ENCODE data around the gene STK26.

Gene STK26

GRCh38 chrX:132059973-132060540, 37.0 kb downstream of the STK26 start:
- H3K9me3 ChIP-seq (ENCODE audit: control insufficient read depth in 1 of 2, low read length in 2 of 2), result no peaks in the 10 kb centered on the region
- H3K27me3 ChIP-seq (ENCODE audit: control insufficient read depth in 1 of 2, insufficient read depth in 2 of 2, low read length in 2 of 2), result no peaks in the 10 kb centered on the region
- H3K4me1 ChIP-seq (ENCODE audit: control insufficient read depth in 1 of 2, insufficient read depth in 2 of 2, low read length in 2 of 2), result no peaks in the 10 kb centered on the region
- H3K36me3 ChIP-seq (ENCODE audit: control insufficient read depth in 1 of 2, insufficient read depth in 2 of 2, low read length in 2 of 2), result no peaks in the 10 kb centered on the region
- H3K9ac ChIP-seq (ENCODE audit: low read depth in 1 of 2, low read length in 2 of 2), result no peak overlapping the region
- no peak overlapping the region for H3K4me3 ChIP-seq (ENCODE audit: low read depth in 1 of 2, low read length in 2 of 2)
- H3K27ac ChIP-seq (ENCODE audit: low read depth, low read length), result no peak overlapping the region

- H3K27ac ChIP-seq (ENCODE audit: low read depth, low read length), result no peak overlapping the region
- no peaks in the 10 kb centered on the region for H3K36me3 ChIP-seq (ENCODE audit: control insufficient read depth in 1 of 2, insufficient read depth in 2 of 2, low read length in 2 of 2)
- H3K9ac ChIP-seq (ENCODE audit: low read depth in 1 of 2, low read length in 2 of 2), result no peak overlapping the region
- no peak overlapping the region for H3K4me3 ChIP-seq (ENCODE audit: low read depth in 1 of 2, low read length in 2 of 2)
- no peaks in the 10 kb centered on the region for H3K4me1 ChIP-seq (ENCODE audit: control insufficient read depth in 1 of 2, insufficient read depth in 2 of 2, low read length in 2 of 2)
- H3K9me3 ChIP-seq (ENCODE audit: control insufficient read depth in 1 of 2, low read length in 2 of 2), result no peaks in the 10 kb centered on the region
- H3K27me3 ChIP-seq (ENCODE audit: control insufficient read depth in 1 of 2, insufficient read depth in 2 of 2, low read length in 2 of 2), result no peaks in the 10 kb centered on the region
Observed at GRCh38 chrX:132063334-132063733, 40.2 kb downstream of the STK26 start.

- Histone ChIP-seq H3K27ac (ENCODE audit: low read depth, low read length) (no peak overlapping the region), H3K36me3 (ENCODE audit: control insufficient read depth in 1 of 2, insufficient read depth in 2 of 2, low read length in 2 of 2) (peaks cover 0 to 3% of the 10 kb centered on the region in 2 donors), H3K4me1 (ENCODE audit: control insufficient read depth in 1 of 2, insufficient read depth in 2 of 2, low read length in 2 of 2) (no peaks in the 10 kb centered on the region), H3K9ac (ENCODE audit: low read depth in 1 of 2, low read length in 2 of 2) (no peak overlapping the region), H3K27me3 (ENCODE audit: control insufficient read depth in 1 of 2, insufficient read depth in 2 of 2, low read length in 2 of 2) (no peaks in the 10 kb centered on the region), H3K4me3 (ENCODE audit: low read depth in 1 of 2, low read length in 2 of 2) (no peak overlapping the region), H3K9me3 (ENCODE audit: control insufficient read depth in 1 of 2, low read length in 2 of 2) (no peaks in the 10 kb centered on the region)
Observed at GRCh38 chrX:132063862-132064261, 40.8 kb downstream of the STK26 start.

GRCh38 chrX:132068405-132068804, 45.3 kb downstream of the STK26 start:
- Histone ChIP-seq H3K27me3 (ENCODE audit: control insufficient read depth in 1 of 2, insufficient read depth in 2 of 2, low read length in 2 of 2) (no peaks in the 10 kb centered on the region), H3K4me3 (ENCODE audit: low read depth in 1 of 2, low read length in 2 of 2) (no peak overlapping the region), H3K36me3 (ENCODE audit: control insufficient read depth in 1 of 2, insufficient read depth in 2 of 2, low read length in 2 of 2) (peaks cover 3 to 5% of the 10 kb centered on the region in 2 donors), H3K9me3 (ENCODE audit: control insufficient read depth in 1 of 2, low read length in 2 of 2) (no peaks in the 10 kb centered on the region), H3K9ac (ENCODE audit: low read depth in 1 of 2, low read length in 2 of 2) (no peak overlapping the region), H3K27ac (ENCODE audit: low read depth, low read length) (no peak overlapping the region), H3K4me1 (ENCODE audit: control insufficient read depth in 1 of 2, insufficient read depth in 2 of 2, low read length in 2 of 2) (no peaks in the 10 kb centered on the region)

- Histone ChIP-seq H3K36me3 (ENCODE audit: control insufficient read depth in 1 of 2, insufficient read depth in 2 of 2, low read length in 2 of 2) (peaks cover 3 to 5% of the 10 kb centered on the region in 2 donors), H3K9me3 (ENCODE audit: control insufficient read depth in 1 of 2, low read length in 2 of 2) (no peaks in the 10 kb centered on the region), H3K4me1 (ENCODE audit: control insufficient read depth in 1 of 2, insufficient read depth in 2 of 2, low read length in 2 of 2) (no peaks in the 10 kb centered on the region), H3K27me3 (ENCODE audit: control insufficient read depth in 1 of 2, insufficient read depth in 2 of 2, low read length in 2 of 2) (no peaks in the 10 kb centered on the region), H3K9ac (ENCODE audit: low read depth in 1 of 2, low read length in 2 of 2) (no peak overlapping the region), H3K4me3 (ENCODE audit: low read depth in 1 of 2, low read length in 2 of 2) (no peak overlapping the region), H3K27ac (ENCODE audit: low read depth, low read length) (no peak overlapping the region)
Observed at GRCh38 chrX:132071254-132071653, 48.2 kb downstream of the STK26 start.

- no peak overlapping the region for H3K9ac ChIP-seq (ENCODE audit: low read depth in 1 of 2, low read length in 2 of 2)
- H3K27ac ChIP-seq (ENCODE audit: low read depth, low read length), result no peak overlapping the region
- no peaks in the 10 kb centered on the region for H3K27me3 ChIP-seq (ENCODE audit: control insufficient read depth in 1 of 2, insufficient read depth in 2 of 2, low read length in 2 of 2)
- no peaks in the 10 kb centered on the region for H3K9me3 ChIP-seq (ENCODE audit: control insufficient read depth in 1 of 2, low read length in 2 of 2)
- no peaks in the 10 kb centered on the region for H3K4me1 ChIP-seq (ENCODE audit: control insufficient read depth in 1 of 2, insufficient read depth in 2 of 2, low read length in 2 of 2)
- H3K4me3 ChIP-seq (ENCODE audit: low read depth in 1 of 2, low read length in 2 of 2), result no peak overlapping the region
- H3K36me3 ChIP-seq (ENCODE audit: control insufficient read depth in 1 of 2, insufficient read depth in 2 of 2, low read length in 2 of 2), result no peaks in the 10 kb centered on the region
Observed at GRCh38 chrX:132077414-132077813, 54.3 kb downstream of the STK26 start.

- no peaks in the 10 kb centered on the region for H3K27me3 ChIP-seq (ENCODE audit: control insufficient read depth in 1 of 2, insufficient read depth in 2 of 2, low read length in 2 of 2)
- H3K4me1 ChIP-seq (ENCODE audit: control insufficient read depth in 1 of 2, insufficient read depth in 2 of 2, low read length in 2 of 2), result no peaks in the 10 kb centered on the region
- H3K36me3 ChIP-seq (ENCODE audit: control insufficient read depth in 1 of 2, insufficient read depth in 2 of 2, low read length in 2 of 2), result no peaks in the 10 kb centered on the region
- no peaks in the 10 kb centered on the region for H3K9me3 ChIP-seq (ENCODE audit: control insufficient read depth in 1 of 2, low read length in 2 of 2)
- H3K9ac ChIP-seq (ENCODE audit: low read depth in 1 of 2, low read length in 2 of 2), result no peak overlapping the region
- H3K4me3 ChIP-seq (ENCODE audit: low read depth in 1 of 2, low read length in 2 of 2), result no peak overlapping the region
- H3K27ac ChIP-seq (ENCODE audit: low read depth, low read length), result no peak overlapping the region
Observed at GRCh38 chrX:132077912-132078311, 54.8 kb downstream of the STK26 start.

- no peak overlapping the region for H3K4me3 ChIP-seq (ENCODE audit: low read depth in 1 of 2, low read length in 2 of 2)
- H3K9me3 ChIP-seq (ENCODE audit: control insufficient read depth in 1 of 2, low read length in 2 of 2), result no peaks in the 10 kb centered on the region
- H3K27me3 ChIP-seq (ENCODE audit: control insufficient read depth in 1 of 2, insufficient read depth in 2 of 2, low read length in 2 of 2), result no peaks in the 10 kb centered on the region
- H3K27ac ChIP-seq (ENCODE audit: low read depth, low read length), result no peak overlapping the region
- no peaks in the 10 kb centered on the region for H3K36me3 ChIP-seq (ENCODE audit: control insufficient read depth in 1 of 2, insufficient read depth in 2 of 2, low read length in 2 of 2)
- no peak overlapping the region for H3K9ac ChIP-seq (ENCODE audit: low read depth in 1 of 2, low read length in 2 of 2)
- H3K4me1 ChIP-seq (ENCODE audit: control insufficient read depth in 1 of 2, insufficient read depth in 2 of 2, low read length in 2 of 2), result no peaks in the 10 kb centered on the region
Observed at GRCh38 chrX:132085786-132086185, 62.7 kb downstream of the STK26 start.

- no peak overlapping the region for H3K4me3 ChIP-seq (ENCODE audit: low read depth in 1 of 2, low read length in 2 of 2)
- no peaks in the 10 kb centered on the region for H3K9me3 ChIP-seq (ENCODE audit: control insufficient read depth in 1 of 2, low read length in 2 of 2)
- H3K27ac ChIP-seq (ENCODE audit: low read depth, low read length), result no peak overlapping the region
- H3K36me3 ChIP-seq (ENCODE audit: control insufficient read depth in 1 of 2, insufficient read depth in 2 of 2, low read length in 2 of 2), result no peaks in the 10 kb centered on the region
- no peaks in the 10 kb centered on the region for H3K27me3 ChIP-seq (ENCODE audit: control insufficient read depth in 1 of 2, insufficient read depth in 2 of 2, low read length in 2 of 2)
- no peak overlapping the region for H3K9ac ChIP-seq (ENCODE audit: low read depth in 1 of 2, low read length in 2 of 2)
- H3K4me1 ChIP-seq (ENCODE audit: control insufficient read depth in 1 of 2, insufficient read depth in 2 of 2, low read length in 2 of 2), result no peaks in the 10 kb centered on the region
Observed at GRCh38 chrX:132086672-132087071, 63.6 kb downstream of the STK26 start.

GRCh38 chrX:132088864-132089263, 65.8 kb downstream of the STK26 start:
- Histone ChIP-seq H3K4me3 (ENCODE audit: low read depth in 1 of 2, low read length in 2 of 2) (no peak overlapping the region), H3K27ac (ENCODE audit: low read depth, low read length) (no peak overlapping the region), H3K36me3 (ENCODE audit: control insufficient read depth in 1 of 2, insufficient read depth in 2 of 2, low read length in 2 of 2) (no peaks in the 10 kb centered on the region), H3K4me1 (ENCODE audit: control insufficient read depth in 1 of 2, insufficient read depth in 2 of 2, low read length in 2 of 2) (no peaks in the 10 kb centered on the region), H3K9ac (ENCODE audit: low read depth in 1 of 2, low read length in 2 of 2) (no peak overlapping the region), H3K27me3 (ENCODE audit: control insufficient read depth in 1 of 2, insufficient read depth in 2 of 2, low read length in 2 of 2) (no peaks in the 10 kb centered on the region), H3K9me3 (ENCODE audit: control insufficient read depth in 1 of 2, low read length in 2 of 2) (no peaks in the 10 kb centered on the region)
